HEK293 (cell line): ENCODE data around the gene GBP1.

ENCODE experiments used
- CTCF ChIA-PET: fragments of 350-600 bp; formaldehyde crosslinking; extraction: SDS; loops from one replicate; lab custom pipeline; 2021; ENCODE audit warnings: antibody characterized with exemption; lab: Yijun Ruan, JAX
- POLR2A ChIA-PET: fragments of 300-600 bp; formaldehyde crosslinking; extraction: SDS; loops from one replicate; lab custom pipeline; 2020; ENCODE audit warnings: antibody characterized with exemption, inconsistent platforms; lab: Yijun Ruan, JAX
- H3K27ac ChIP-seq: fragments of 200-500 bp; sonication (Bioruptor generic); 2 replicates; pipeline ENCODE4 v1.5.1; 2014; ENCODE audit warnings: low read depth, low read length, control low read depth, inconsistent platforms; ENCODE audit errors: extremely low read depth
- H3K36me3 ChIP-seq, 2 experiments: fragments of 200-500 bp in 1 of 2; sonication (Bioruptor generic) in 1 of 2; 1 replicate in 1 of 2; 2 replicates in 1 of 2; pipeline ENCODE4 v1.5.1; 2014 to 2017; ENCODE audit warnings: inconsistent platforms in 2 of 2, low read length in 2 of 2; ENCODE audit not compliant: control insufficient read depth in 2 of 2, insufficient read depth in 1 of 2
- H3K4me1 ChIP-seq: fragments of 200-500 bp; sonication (Bioruptor generic); 2 replicates; pipeline ENCODE4 v1.5.1; 2014; ENCODE audit warnings: mild to moderate bottlenecking, low read length, inconsistent platforms; ENCODE audit not compliant: control insufficient read depth, insufficient read depth
- H3K4me3 ChIP-seq: 2 replicates; pipeline ENCODE4 v1.5.1; 2011; ENCODE audit warnings: low read depth, mild to moderate bottlenecking, control low read depth, low read length, moderate library complexity
- H3K9me3 ChIP-seq: fragments of 200-500 bp; sonication (Bioruptor generic); 2 replicates; pipeline ENCODE4 v1.5.1; 2014; ENCODE audit warnings: low read depth, low read length, inconsistent platforms; ENCODE audit not compliant: control insufficient read depth, insufficient read depth
- BCL11B ChIP-seq: fragments of 450-650 bp; formaldehyde crosslinking; IDR thresholded peaks from 2 replicates; pipeline ENCODE4 v1.5.1; 2016; ENCODE audit warnings: low read depth, missing biosample characterization, missing genetic modification characterization
- CTCF ChIP-seq: fragments of 450-650 bp; formaldehyde crosslinking; IDR thresholded peaks from 2 replicates; pipeline ENCODE4 v1.5.1; 2016; ENCODE audit warnings: missing biosample characterization, missing genetic modification characterization
- GLIS2 ChIP-seq: fragments of 450-650 bp; formaldehyde crosslinking; IDR thresholded peaks from 2 replicates; pipeline ENCODE4 v1.5.1; 2016; ENCODE audit warnings: missing biosample characterization, missing genetic modification characterization
- KLF8 ChIP-seq: fragments of 450-650 bp; formaldehyde crosslinking; IDR thresholded peaks from 2 replicates; pipeline ENCODE4 v1.5.1; 2016; ENCODE audit warnings: missing biosample characterization, missing genetic modification characterization
- OSR2 ChIP-seq: fragments of 450-650 bp; formaldehyde crosslinking; IDR thresholded peaks from 2 replicates; pipeline ENCODE4 v1.5.1; 2016; ENCODE audit warnings: missing biosample characterization, missing genetic modification characterization
- PBX3 ChIP-seq: sonication (generic); formaldehyde crosslinking; IDR thresholded peaks from 2 replicates; pipeline ENCODE4 v1.8.1; 2022; ENCODE audit warnings: mild to moderate bottlenecking, moderate library complexity, missing genetic modification reagents
- SCRT1 ChIP-seq: fragments of 450-650 bp; formaldehyde crosslinking; IDR thresholded peaks from 2 replicates; pipeline ENCODE4 v1.5.1; 2016; ENCODE audit warnings: missing biosample characterization, missing genetic modification characterization, borderline replicate concordance
- YY1 ChIP-seq: fragments of 450-650 bp; formaldehyde crosslinking; IDR thresholded peaks from 2 replicates; pipeline ENCODE4 v1.5.1; 2018; ENCODE audit warnings: missing biosample characterization, missing genetic modification characterization
- YY2 ChIP-seq: fragments of 450-650 bp; formaldehyde crosslinking; IDR thresholded peaks from 2 replicates; pipeline ENCODE4 v1.5.1; 2016; ENCODE audit warnings: missing biosample characterization, missing genetic modification characterization
- ZBTB21 ChIP-seq: fragments of 450-650 bp; formaldehyde crosslinking; IDR thresholded peaks from 2 replicates; pipeline ENCODE4 v1.5.1; 2017; ENCODE audit warnings: missing biosample characterization, missing genetic modification characterization
- ZBTB48 ChIP-seq: fragments of 450-650 bp; formaldehyde crosslinking; IDR thresholded peaks from 2 replicates; pipeline ENCODE4 v1.5.1; 2016; ENCODE audit warnings: missing biosample characterization, missing genetic modification characterization
- ZBTB7A ChIP-seq: fragments of 450-650 bp; formaldehyde crosslinking; IDR thresholded peaks from 2 replicates; pipeline ENCODE4 v1.5.1; 2016; ENCODE audit warnings: low read depth, missing biosample characterization, missing genetic modification characterization
- ZFP69B ChIP-seq: fragments of 450-650 bp; formaldehyde crosslinking; IDR thresholded peaks from 2 replicates; pipeline ENCODE4 v1.5.1; 2016; ENCODE audit warnings: missing biosample characterization, missing genetic modification characterization
- ZNF133 ChIP-seq: fragments of 450-650 bp; formaldehyde crosslinking; IDR thresholded peaks from 2 replicates; pipeline ENCODE4 v1.5.1; 2016; ENCODE audit warnings: missing biosample characterization, missing genetic modification characterization
- ZNF140 ChIP-seq: fragments of 450-650 bp; formaldehyde crosslinking; IDR thresholded peaks from 2 replicates; pipeline ENCODE4 v1.5.1; 2016; ENCODE audit warnings: missing biosample characterization, missing genetic modification characterization
- ZNF16 ChIP-seq: fragments of 450-650 bp; formaldehyde crosslinking; IDR thresholded peaks from 2 replicates; pipeline ENCODE4 v1.5.1; 2016; ENCODE audit warnings: low read depth, missing biosample characterization, missing genetic modification characterization
- ZNF202 ChIP-seq: fragments of 450-650 bp; formaldehyde crosslinking; IDR thresholded peaks from 2 replicates; pipeline ENCODE4 v1.5.1; 2016; ENCODE audit warnings: missing biosample characterization, missing genetic modification characterization, borderline replicate concordance
- ZNF292 ChIP-seq: fragments of 450-650 bp; formaldehyde crosslinking; IDR thresholded peaks from 2 replicates; pipeline ENCODE4 v1.5.1; 2016; ENCODE audit warnings: low read depth, missing biosample characterization, missing genetic modification characterization, borderline replicate concordance
- ZNF362 ChIP-seq: fragments of 450-650 bp; formaldehyde crosslinking; IDR thresholded peaks from 2 replicates; pipeline ENCODE4 v1.5.1; 2016; ENCODE audit warnings: missing biosample characterization, missing genetic modification characterization
- ZNF404 ChIP-seq: fragments of 450-650 bp; formaldehyde crosslinking; IDR thresholded peaks from 2 replicates; pipeline ENCODE4 v1.5.1; 2017; ENCODE audit warnings: missing biosample characterization, missing genetic modification characterization
- ZNF423 ChIP-seq: fragments of 450-650 bp; formaldehyde crosslinking; IDR thresholded peaks from 2 replicates; pipeline ENCODE4 v1.5.1; 2016; ENCODE audit warnings: missing biosample characterization, missing genetic modification characterization
- ZNF48 ChIP-seq: fragments of 450-650 bp; formaldehyde crosslinking; IDR thresholded peaks from 2 replicates; pipeline ENCODE4 v1.5.1; 2016; ENCODE audit warnings: missing biosample characterization, missing genetic modification characterization
- ZNF530 ChIP-seq: fragments of 450-650 bp; formaldehyde crosslinking; IDR thresholded peaks from 2 replicates; pipeline ENCODE4 v1.5.1; 2016; ENCODE audit warnings: low read depth, missing biosample characterization, missing genetic modification characterization
- ZNF558 ChIP-seq: fragments of 450-650 bp; formaldehyde crosslinking; IDR thresholded peaks from 2 replicates; pipeline ENCODE4 v1.5.1; 2016; ENCODE audit warnings: missing biosample characterization, missing genetic modification characterization
- ZNF654 ChIP-seq: fragments of 450-650 bp; formaldehyde crosslinking; IDR thresholded peaks from 2 replicates; pipeline ENCODE4 v1.5.1; 2016; ENCODE audit warnings: low read depth, missing biosample characterization, missing genetic modification characterization
- ZNF664 ChIP-seq: fragments of 450-650 bp; formaldehyde crosslinking; IDR thresholded peaks from 2 replicates; pipeline ENCODE4 v1.5.1; 2016; ENCODE audit warnings: missing biosample characterization, missing genetic modification characterization
- ZNF701 ChIP-seq: fragments of 450-650 bp; formaldehyde crosslinking; IDR thresholded peaks from 2 replicates; pipeline ENCODE4 v1.5.1; 2016; ENCODE audit warnings: missing biosample characterization, missing genetic modification characterization
- ZNF768 ChIP-seq: fragments of 450-650 bp; formaldehyde crosslinking; IDR thresholded peaks from 2 replicates; pipeline ENCODE4 v1.5.1; 2018; ENCODE audit warnings: missing biosample characterization, mild to moderate bottlenecking, missing genetic modification characterization
- TF ChIP-seq, protein P1 (sequence below): fragments of 450-650 bp; formaldehyde crosslinking; IDR thresholded peaks from 2 replicates; pipeline ENCODE4; 2016; ENCODE audit warnings: missing biosample characterization, missing genetic modification characterization
- TF ChIP-seq, protein P2 (sequence below): fragments of 450-650 bp; formaldehyde crosslinking; IDR thresholded peaks from 2 replicates; pipeline ENCODE4 v1.5.1; 2016; ENCODE audit warnings: missing biosample characterization, missing genetic modification characterization

Gene GBP1

DNA sequence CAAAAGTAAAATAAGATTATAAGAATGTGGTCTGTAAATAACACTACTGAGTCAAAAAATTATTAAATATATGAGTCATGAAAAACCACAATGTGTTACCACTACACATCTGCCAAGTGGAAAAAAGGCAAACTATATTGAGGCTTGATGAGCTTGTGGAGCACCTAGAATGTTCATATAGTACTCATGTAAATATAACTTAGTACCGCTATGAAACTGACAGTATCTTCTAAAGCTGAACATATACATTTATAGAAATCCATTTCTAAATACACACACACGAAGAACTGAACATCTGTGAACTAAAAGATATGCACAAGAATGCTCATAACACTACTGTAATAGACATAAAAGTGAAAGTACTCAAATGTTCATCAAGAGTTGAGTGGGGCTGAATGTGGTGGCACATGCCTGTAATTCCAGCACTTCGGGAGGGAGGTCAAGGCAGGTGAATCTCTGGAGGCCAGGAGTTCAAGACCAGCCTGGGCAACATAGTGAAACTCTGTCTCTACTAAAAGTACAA lies 23.8 kb downstream of the GBP1 start (continued):
- TF ChIP-seq ZNF404, result no peak
- TF ChIP-seq PBX3, result no peak
- TF ChIP-seq ZBTB21, result no peak
- TF ChIP-seq ZFP69B (tag by site-specific recombination), result no peak
- TF ChIP-seq GLIS2 (tag by site-specific recombination), result no peak
- TF ChIP-seq ZNF140 (tag by site-specific recombination), result no peak

DNA sequence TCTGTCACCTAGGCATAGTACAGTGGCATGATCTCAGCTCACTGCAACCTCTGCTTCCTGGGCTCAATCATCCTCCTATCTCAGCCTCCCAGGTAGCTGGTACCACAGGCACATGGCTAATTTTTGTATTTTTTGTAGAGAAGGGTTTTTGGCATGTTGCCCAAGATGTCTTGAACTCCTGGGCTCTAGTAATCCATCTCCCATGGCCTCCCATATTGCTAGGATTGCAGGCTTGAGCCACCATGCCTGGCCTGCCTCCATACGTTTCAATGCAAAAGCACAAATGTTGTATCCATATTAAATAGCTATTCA lies 24.7 kb downstream of the GBP1 start:
- no peak overlapping the region for H3K27ac ChIP-seq
- CTCF ChIA-PET, result no interaction called here
- H3K9me3 ChIP-seq, result no peaks in the 10 kb centered on the region
- TF ChIP-seq CTCF (no peak), ZNF654 (tag by site-specific recombination) (no peak), ZNF530 (tag by site-specific recombination) (no peak), YY1 (tag by site-specific recombination) (no peak), ZNF768 (tag by site-specific recombination) (no peak), ZNF202 (tag by site-specific recombination) (no peak), ZNF558 (tag by site-specific recombination) (no peak), ZNF292 (tag by site-specific recombination) (no peak), BCL11B (tag by site-specific recombination) (no peak), ZNF423 (tag by site-specific recombination) (no peak), ZNF16 (tag by site-specific recombination) (no peak), ZNF664 (tag by site-specific recombination) (no peak)
- TF ChIP-seq, protein P1, sequence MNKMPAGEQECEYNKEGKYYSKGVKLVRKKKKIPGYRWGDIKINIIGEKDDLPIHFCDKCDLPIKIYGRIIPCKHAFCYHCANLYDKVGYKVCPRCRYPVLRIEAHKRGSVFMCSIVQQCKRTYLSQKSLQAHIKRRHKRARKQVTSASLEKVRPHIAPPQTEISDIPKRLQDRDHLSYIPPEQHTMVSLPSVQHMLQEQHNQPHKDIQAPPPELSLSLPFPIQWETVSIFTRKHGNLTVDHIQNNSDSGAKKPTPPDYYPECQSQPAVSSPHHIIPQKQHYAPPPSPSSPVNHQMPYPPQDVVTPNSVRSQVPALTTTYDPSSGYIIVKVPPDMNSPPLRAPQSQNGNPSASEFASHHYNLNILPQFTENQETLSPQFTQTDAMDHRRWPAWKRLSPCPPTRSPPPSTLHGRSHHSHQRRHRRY (tag by site-specific recombination), result no peak
- no peak overlapping the region for H3K4me3 ChIP-seq
- POLR2A ChIA-PET, result interaction anchor here (0.7 kb wide), 1 partner anchor 55 kb away, joined by 3 read pairs; no protein-coding TSS in a partner anchor
- no peaks in the 10 kb centered on the region for H3K4me1 ChIP-seq
- no peaks in the 10 kb centered on the region for H3K36me3 ChIP-seq

DNA sequence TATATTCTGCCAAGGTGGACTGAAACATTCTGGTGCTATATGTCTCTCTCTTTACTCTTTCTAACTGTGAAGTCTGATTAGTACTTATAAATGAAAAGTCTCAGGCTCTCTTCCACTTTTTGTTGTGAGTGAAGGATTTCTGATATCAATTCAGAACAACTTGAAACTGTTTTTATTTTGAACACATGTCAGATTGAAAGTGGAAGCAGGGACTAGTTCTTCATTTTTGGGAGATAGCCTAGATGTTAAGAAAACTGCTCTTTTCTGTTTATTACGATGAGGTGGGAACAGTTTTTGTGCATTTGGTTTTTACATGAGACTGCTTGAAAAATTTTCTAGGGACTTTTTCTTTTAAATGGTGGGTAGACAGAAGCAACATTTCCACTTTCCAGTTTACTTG lies 27.8 kb downstream of the GBP1 start:
- Histone ChIP-seq H3K36me3 (no peaks in the 10 kb centered on the region), H3K4me3 (no peak overlapping the region), H3K4me1 (no peaks in the 10 kb centered on the region), H3K9me3 (no peaks in the 10 kb centered on the region), H3K27ac (no peak overlapping the region)
- POLR2A ChIA-PET, result no interaction called here
- CTCF ChIA-PET, result no interaction called here
- TF ChIP-seq ZNF48 (tag by site-specific recombination), result no peak
- TF ChIP-seq ZBTB7A, result no peak
- TF ChIP-seq ZNF404, result no peak
- no peak for TF ChIP-seq OSR2 (tag by site-specific recombination)
- no peak for TF ChIP-seq YY2
- no peak for TF ChIP-seq ZNF133 (tag by site-specific recombination)
- no peak for TF ChIP-seq ZNF701 (tag by site-specific recombination)
- TF ChIP-seq ZNF362 (tag by site-specific recombination), result no peak
- TF ChIP-seq KLF8 (tag by site-specific recombination), result no peak
- no peak for TF ChIP-seq SCRT1 (tag by site-specific recombination)
- TF ChIP-seq, protein P2, sequence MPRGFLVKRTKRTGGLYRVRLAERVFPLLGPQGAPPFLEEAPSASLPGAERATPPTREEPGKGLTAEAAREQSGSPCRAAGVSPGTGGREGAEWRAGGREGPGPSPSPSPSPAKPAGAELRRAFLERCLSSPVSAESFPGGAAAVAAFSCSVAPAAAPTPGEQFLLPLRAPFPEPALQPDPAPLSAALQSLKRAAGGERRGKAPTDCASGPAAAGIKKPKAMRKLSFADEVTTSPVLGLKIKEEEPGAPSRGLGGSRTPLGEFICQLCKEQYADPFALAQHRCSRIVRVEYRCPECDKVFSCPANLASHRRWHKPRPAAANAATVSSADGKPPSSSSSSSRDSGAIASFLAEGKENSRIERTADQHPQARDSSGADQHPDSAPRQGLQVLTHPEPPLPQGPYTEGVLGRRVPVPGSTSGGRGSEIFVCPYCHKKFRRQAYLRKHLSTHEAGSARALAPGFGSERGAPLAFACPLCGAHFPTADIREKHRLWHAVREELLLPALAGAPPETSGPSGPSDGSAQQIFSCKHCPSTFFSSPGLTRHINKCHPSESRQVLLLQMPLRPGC, result no peak
- no peak for TF ChIP-seq ZBTB48 (tag by site-specific recombination)
